Endothelial cell (in vitro differentiated cells): ENCODE data around the gene DNAAF9. TPM values are rescaled to one million over a fixed set of nuclear protein-coding genes. Genes with fewer than 3 reads are reported as not detected.

Source experiments
- DNase-seq: peaks from one replicate; pipeline ENCODE4 v3.0.0; 2021; ENCODE audit warnings: low spot score
- H3K27ac Mint-ChIP-seq: one replicate; pipeline ENCODE4 v1.8.0; 2021; ENCODE audit warnings: mixed read lengths, inconsistent platforms; ENCODE audit not compliant: unreplicated experiment
- H3K27me3 Mint-ChIP-seq: one replicate; pipeline ENCODE4 v1.8.0; 2021; ENCODE audit warnings: mild to moderate bottlenecking, moderate library complexity, mixed read lengths, inconsistent platforms; ENCODE audit not compliant: unreplicated experiment
- H3K36me3 Mint-ChIP-seq: one replicate; pipeline ENCODE4 v1.8.0; 2021; ENCODE audit warnings: mild to moderate bottlenecking, low read depth, mixed read lengths, inconsistent platforms; ENCODE audit not compliant: unreplicated experiment
- H3K4me1 Mint-ChIP-seq: one replicate; pipeline ENCODE4 v1.8.0; 2021; ENCODE audit warnings: mild to moderate bottlenecking, mixed read lengths, inconsistent platforms; ENCODE audit not compliant: unreplicated experiment
- H3K4me3 Mint-ChIP-seq: one replicate; pipeline ENCODE4 v1.8.0; 2021; ENCODE audit warnings: mild to moderate bottlenecking, mixed read lengths, inconsistent platforms; ENCODE audit not compliant: unreplicated experiment
- H3K9me3 Mint-ChIP-seq: one replicate; pipeline ENCODE4 v1.8.0; 2021; ENCODE audit warnings: mixed read lengths, inconsistent platforms; ENCODE audit not compliant: unreplicated experiment
- CTCF ChIP-seq: fragments of 200-600 bp; sonication (generic); IDR thresholded peaks from one replicate; pipeline ENCODE4 v1.5.0; 2021; ENCODE audit warnings: antibody characterized with exemption; ENCODE audit not compliant: unreplicated experiment
- total RNA-seq: library from RNA; stranded (reverse); fragmentation: NEBNext Ultra II Directional; extraction: Animal tissue kit (Norgen Biotek cat#: 25700); gene quantifications from one replicate; pipeline ENCODE4 v1.2.1, GENCODE V29; 2021; ENCODE audit not compliant: unreplicated experiment

DNAAF9 gene
- total RNA-seq, 1 donor from 2014 or later, result 18.8 TPM

GRCh38 chr20:3396492-3396891, 11.0 kb downstream of the DNAAF9 start:
- Mint-ChIP-seq H3K9me3 (no peaks in the 10 kb centered on the region), H3K4me3 (no peak overlapping the region), H3K36me3 (peaks cover 11% of the 10 kb centered on the region), H3K4me1 (no peaks in the 10 kb centered on the region), H3K27me3 (no peaks in the 10 kb centered on the region), H3K27ac (no peak overlapping the region)
- no peak for DNase-seq
- no peak for TF ChIP-seq CTCF

GRCh38 chr20:3392756-3393155, 14.7 kb downstream of the DNAAF9 start:
- Mint-ChIP-seq H3K36me3 (peaks cover 15% of the 10 kb centered on the region), H3K27me3 (no peaks in the 10 kb centered on the region), H3K9me3 (no peaks in the 10 kb centered on the region), H3K4me3 (no peak overlapping the region), H3K4me1 (peaks cover 3% of the 10 kb centered on the region), H3K27ac (no peak overlapping the region)
- no peak for TF ChIP-seq CTCF
- DNase-seq, result no peak

GRCh38 chr20:3390759-3391425, 16.6 kb downstream of the DNAAF9 start:
- Mint-ChIP-seq H3K36me3 (peaks cover 7% of the 10 kb centered on the region), H3K4me1 (peaks cover 3% of the 10 kb centered on the region), H3K9me3 (no peaks in the 10 kb centered on the region), H3K27me3 (no peaks in the 10 kb centered on the region), H3K27ac (no peak overlapping the region), H3K4me3 (no peak overlapping the region)
- no peak for TF ChIP-seq CTCF
- no peak for DNase-seq

GRCh38 chr20:3383878-3384495, 23.5 kb downstream of the DNAAF9 start:
- Mint-ChIP-seq H3K36me3 (peaks cover 9% of the 10 kb centered on the region), H3K27ac (no peak overlapping the region), H3K4me3 (no peak overlapping the region), H3K4me1 (peaks cover under 1% of the 10 kb centered on the region), H3K9me3 (no peaks in the 10 kb centered on the region), H3K27me3 (peaks cover 1% of the 10 kb centered on the region)
- no peak for TF ChIP-seq CTCF
- DNase-seq, result no peak

GRCh38 chr20:3382836-3383235, 24.6 kb downstream of the DNAAF9 start:
- Mint-ChIP-seq H3K27me3 (peaks cover 3% of the 10 kb centered on the region), H3K4me3 (no peak overlapping the region), H3K27ac (no peak overlapping the region), H3K36me3 (peaks cover 8% of the 10 kb centered on the region), H3K9me3 (no peaks in the 10 kb centered on the region), H3K4me1 (peaks cover 12% of the 10 kb centered on the region)
- DNase-seq, result no peak
- TF ChIP-seq CTCF, result no peak
